GM21526 (cell line): ENCODE measurements around the gene APOLD1.
"Not testable (repeated sequence)": the region's sequence is repeated elsewhere in the genome, so short reads cannot be mapped to it uniquely, and the experiment has no call there.

Experiments
- ATAC-seq: cut with Tn5 transposase; IDR thresholded peaks from one replicate; pipeline ENCODE4 v1.9.1; 2021; ENCODE audit warnings: moderate library complexity; ENCODE audit not compliant: unreplicated experiment, low FRiP score

The APOLD1 gene

DNA sequence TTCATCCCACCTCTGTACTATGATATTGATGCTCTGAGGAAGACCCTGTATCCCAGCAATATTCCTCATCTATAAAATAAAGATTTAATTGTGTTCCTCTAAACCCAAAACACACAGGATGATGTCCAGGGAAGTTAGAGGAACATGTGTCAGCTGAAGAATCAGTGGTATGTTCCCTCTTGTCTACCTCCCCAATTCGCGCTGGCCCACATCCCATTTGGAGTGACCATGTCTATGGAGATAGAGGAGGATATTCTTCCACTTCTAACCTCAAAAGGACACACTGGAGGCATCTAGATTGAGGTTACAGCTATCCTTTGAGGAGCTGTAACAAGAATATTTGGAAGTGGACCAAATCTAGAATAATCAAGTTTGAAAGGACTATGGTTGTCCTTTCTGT is 1.3 kb upstream of the APOLD1 start:
- no peak for ATAC-seq

GRCh38 chr12:12786351-12786705 is 869 bp downstream of the APOLD1 start:
- ATAC-seq, result peak; percentile 6

DNA sequence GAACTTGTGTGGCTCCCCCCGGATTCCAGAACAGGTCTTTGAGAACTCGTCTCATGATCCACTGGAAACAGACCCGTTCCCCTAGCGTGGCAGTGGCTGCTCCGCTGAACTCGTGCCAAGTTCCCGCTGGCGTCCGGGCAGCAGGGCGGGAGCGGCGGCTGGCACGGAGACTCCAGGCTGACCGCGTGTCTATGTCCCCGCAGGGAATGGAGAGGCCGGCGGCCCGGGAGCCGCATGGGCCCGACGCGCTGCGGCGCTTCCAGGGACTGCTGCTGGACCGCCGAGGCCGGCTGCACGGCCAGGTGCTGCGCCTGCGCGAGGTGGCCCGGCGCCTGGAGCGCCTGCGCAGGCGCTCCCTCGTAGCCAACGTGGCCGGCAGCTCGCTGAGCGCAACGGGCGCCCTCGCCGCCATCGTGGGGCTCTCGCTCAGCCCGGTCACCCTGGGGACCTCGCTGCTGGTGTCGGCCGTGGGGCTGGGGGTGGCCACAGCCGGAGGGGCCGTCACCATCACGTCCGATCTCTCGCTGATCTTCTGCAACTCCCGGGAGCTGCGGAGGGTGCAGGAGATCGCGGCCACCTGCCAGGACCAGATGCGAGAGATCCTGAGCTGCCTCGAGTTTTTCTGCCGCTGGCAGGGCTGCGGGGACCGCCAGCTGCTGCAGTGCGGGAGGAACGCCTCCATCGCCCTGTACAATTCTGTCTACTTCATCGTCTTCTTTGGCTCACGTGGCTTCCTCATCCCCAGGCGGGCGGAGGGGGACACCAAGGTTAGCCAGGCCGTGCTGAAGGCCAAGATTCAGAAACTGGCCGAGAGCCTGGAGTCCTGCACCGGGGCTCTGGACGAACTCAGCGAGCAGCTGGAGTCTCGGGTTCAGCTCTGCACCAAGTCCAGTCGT is 1.5 kb downstream of the APOLD1 start:
- ATAC-seq, result peak; percentile 63

GRCh38 chr12:12788131-12788530 is 2.7 kb downstream of the APOLD1 start:
- ATAC-seq, result no peak

- ATAC-seq, result peak; percentile 75
These were observed 3.4 kb downstream of the APOLD1 start for GRCh38 chr12:12788675-12789368.

- ATAC-seq, result no peak
These were observed 5.5 kb downstream of the APOLD1 start for GRCh38 chr12:12790956-12791355.

DNA sequence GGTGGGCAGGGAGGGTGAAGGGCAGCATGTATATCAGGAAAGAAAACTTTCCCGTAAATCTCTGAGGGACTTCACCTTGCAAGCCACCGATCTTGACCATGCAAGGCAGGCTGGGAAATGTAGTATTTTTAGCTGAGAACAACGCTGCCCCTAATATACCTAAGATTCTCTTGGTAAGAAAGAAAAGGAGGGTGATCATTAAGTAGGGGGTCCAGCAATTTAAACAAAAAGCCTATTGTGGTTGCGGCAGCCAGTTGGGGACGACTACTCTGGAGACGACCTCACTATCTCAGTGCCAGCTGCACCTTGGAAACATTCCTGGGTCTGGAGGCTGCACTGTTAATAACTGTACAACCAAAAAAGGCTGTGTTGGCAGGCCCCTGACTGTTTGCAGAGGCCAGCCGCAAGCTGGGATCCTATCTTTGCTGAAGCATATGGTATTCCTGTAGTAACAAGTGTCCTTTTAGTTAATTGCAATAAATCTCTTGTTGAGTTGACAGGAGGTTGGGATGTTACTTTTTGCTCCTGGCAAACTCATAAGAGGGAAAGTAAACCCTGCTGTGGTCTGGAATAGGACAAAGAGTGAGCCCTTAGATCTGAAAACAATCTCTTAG is 6.4 kb downstream of the APOLD1 start:
- ATAC-seq, result no peak

GRCh38 chr12:12792421-12792820 is 7.0 kb downstream of the APOLD1 start:
- no peak for ATAC-seq

DNA sequence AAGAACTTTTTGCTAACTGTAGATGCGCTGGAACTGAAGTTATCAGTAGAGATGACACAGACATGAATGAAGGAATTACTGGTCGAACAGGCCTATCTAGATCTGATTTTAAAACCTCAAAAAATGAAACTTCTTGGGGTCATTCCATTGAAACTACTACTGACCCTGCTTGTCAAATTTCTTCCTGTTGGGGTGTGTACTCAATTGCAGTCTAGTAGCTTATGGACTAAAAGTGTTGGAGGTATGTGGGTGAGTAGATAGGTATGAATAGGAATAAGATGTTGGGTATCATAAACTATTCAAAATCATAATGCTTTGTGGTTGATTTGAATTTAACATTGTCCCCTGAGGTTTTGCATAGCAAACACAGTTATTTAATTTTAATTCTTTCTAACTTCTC is 9.2 kb downstream of the APOLD1 start:
- ATAC-seq, result no peak

DNA sequence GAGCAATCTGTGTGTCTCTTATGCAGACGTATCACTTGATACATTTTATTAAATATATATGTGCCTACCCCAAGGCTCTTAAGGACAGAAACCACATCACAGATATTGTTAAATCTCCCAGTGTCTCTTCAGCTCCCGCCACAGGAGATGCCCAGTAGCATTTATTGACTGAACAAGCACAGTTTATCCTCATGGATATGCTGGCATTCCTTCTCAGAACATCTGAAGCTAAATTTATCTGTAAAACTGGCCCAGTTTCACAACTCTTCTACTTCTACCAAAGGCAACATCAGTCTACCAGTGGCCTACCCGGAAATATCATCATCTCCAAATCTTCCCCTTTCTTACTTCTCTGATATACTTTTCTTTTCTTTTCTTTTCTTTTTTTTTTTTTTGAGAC is 10.7 kb downstream of the APOLD1 start:
- no peak for ATAC-seq

GRCh38 chr12:12796928-12797793 is 11.7 kb downstream of the APOLD1 start:
- no peak for ATAC-seq

DNA sequence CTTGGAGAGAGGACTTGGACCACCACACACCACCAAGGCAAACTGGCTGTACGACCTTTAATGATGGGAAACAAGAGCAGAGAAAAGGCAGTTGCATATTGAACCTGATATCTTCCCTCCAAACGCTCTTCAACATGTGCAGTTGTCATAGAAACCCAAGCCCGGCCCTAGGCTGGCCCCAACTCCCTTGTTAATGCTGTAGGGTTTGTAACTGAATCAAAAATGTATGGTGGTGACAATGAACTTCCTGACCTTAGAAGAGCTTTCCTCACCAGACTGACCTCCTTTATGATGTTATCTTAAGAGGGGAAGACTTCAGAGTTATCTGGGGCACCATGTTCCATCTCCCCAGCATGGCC is 12.3 kb downstream of the APOLD1 start:
- ATAC-seq, result no peak

- no peak for ATAC-seq
These were observed 13.0 kb downstream of the APOLD1 start for GRCh38 chr12:12798480-12798879.

GRCh38 chr12:12799163-12799920 is 13.9 kb downstream of the APOLD1 start:
- ATAC-seq, result no peak

DNA sequence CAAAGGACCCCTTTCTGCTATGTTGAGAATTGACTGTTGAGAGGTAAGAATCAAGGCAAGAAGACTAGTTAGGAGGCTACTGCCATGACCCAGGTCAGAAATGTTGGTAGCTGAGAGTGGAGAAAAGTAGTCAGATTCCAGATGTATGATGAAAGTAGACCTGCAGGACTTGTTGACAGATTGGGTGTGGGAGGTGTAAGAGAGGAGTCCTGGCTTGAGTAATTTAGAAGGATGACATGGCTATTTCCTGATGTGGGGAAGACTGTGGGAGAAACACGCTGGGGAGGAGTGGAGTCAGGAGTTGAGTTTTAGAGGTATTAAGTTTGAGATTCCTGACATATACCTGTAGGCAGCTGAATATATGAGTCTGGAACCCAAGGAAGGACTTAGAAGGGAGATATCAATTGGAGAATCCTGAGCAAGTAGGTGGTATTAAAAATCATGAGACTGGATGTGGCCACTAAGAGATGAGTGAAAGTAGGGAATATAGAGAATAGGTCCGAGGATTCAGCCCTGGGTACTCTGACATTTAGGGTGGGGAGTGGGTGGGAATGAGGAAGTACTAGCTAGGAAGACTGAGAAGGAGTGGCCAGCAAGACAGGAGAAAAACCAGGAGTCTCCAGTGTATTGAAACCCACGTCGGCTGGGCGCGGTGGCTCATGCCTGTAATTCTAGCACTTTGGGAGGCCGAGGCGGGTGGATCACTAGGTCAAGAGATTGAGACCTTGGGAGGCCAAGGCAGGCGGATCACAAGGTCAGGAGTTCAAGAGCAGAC is 15.1 kb downstream of the APOLD1 start:
- no peak for ATAC-seq

DNA sequence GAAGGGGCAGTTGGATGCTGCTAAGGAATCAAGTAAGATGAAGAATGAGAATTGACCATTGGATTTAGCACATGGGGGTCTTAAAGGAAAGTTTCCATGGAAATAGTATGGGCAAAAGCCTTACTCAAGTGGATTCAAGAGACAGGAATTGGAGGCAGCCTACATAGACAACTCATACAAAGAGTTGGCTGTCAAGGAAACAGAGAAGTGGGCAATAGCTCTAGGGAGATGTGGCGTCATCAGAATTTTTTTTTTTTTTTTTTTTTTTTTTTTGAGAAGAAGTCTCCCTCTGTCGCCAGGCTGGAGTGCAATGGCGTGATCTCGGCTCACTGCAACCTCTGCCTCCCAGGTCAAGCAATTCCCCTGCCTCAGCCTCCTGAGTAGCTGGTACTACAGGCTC is 16.2 kb downstream of the APOLD1 start:
- not testable (repeated sequence) for ATAC-seq

DNA sequence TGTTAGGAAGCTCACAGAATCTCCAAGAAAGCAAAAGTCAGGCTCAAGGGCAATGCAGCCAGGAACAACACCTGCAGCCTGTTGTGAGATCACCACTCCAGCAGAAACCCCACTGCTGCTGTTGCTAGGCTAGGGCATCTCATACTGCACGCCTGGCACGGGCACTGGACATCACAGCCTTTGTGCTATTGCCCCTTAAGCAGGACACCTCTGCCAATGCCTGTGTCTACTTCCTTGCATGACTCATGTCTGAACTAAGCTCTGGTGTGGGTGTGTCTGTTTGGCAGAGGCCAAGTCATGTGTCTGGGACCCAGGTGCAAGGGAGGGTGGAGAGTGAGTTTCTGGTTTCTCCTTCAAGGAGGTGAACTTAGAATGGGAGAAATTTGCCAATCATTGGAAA is 17.7 kb downstream of the APOLD1 start:
- peak; percentile 80 for ATAC-seq

GRCh38 chr12:12804011-12804410 is 18.6 kb downstream of the APOLD1 start:
- ATAC-seq, result no peak

- no peak for ATAC-seq
These were observed 19.0 kb downstream of the APOLD1 start for GRCh38 chr12:12804432-12804886.
